ENCODE results near the gene SORL1.

Gene SORL1

GRCh38 chr11:121452609-121453150 lies 566 bp downstream of the SORL1 start, which contains the start of gene SORL1-AS1:
SORL1-AS1 (minus strand) TSS chr11:121452967.
- no peaks in the 10 kb centered on the region for H3K36me3 ChIP-seq (ENCODE audit: insufficient read depth, low read length)
- no peaks in the 10 kb centered on the region for H3K4me1 ChIP-seq (ENCODE audit: control insufficient read depth, insufficient read depth, low read length, unreplicated experiment)
- H3K27ac ChIP-seq (ENCODE audit: low read depth, low read length): no peak within 1 kb of the TSS
- peaks cover 83% of the 10 kb centered on the region for H3K27me3 ChIP-seq (ENCODE audit: insufficient read depth, low read length)
- H2AFZ ChIP-seq (ENCODE audit: low read length, unreplicated experiment): peak within 1 kb of the TSS; percentile 67
- no peaks in the 10 kb centered on the region for H3K79me2 ChIP-seq (ENCODE audit: control insufficient read depth, insufficient read depth, low read length, unreplicated experiment)
- H3K4me3 ChIP-seq (ENCODE audit: low read depth, low read length): peak within 1 kb of the TSS; percentile 77

GRCh38 chr11:121453589-121454299 lies 1.6 kb downstream of the SORL1 start:
- Histone ChIP-seq H3K27me3 (ENCODE audit: insufficient read depth, low read length) (peaks cover 82% of the 10 kb centered on the region), H3K79me2 (ENCODE audit: control insufficient read depth, insufficient read depth, low read length, unreplicated experiment) (no peaks in the 10 kb centered on the region), H3K4me3 (ENCODE audit: low read depth, low read length) (no peak overlapping the region), H3K4me1 (ENCODE audit: control insufficient read depth, insufficient read depth, low read length, unreplicated experiment) (no peaks in the 10 kb centered on the region), H2AFZ (ENCODE audit: low read length, unreplicated experiment) (no peak overlapping the region), H3K36me3 (ENCODE audit: insufficient read depth, low read length) (no peaks in the 10 kb centered on the region), H3K27ac (ENCODE audit: low read depth, low read length) (no peak overlapping the region)

GRCh38 chr11:121455115-121455514 lies 3.0 kb downstream of the SORL1 start:
- no peak overlapping the region for H2AFZ ChIP-seq (ENCODE audit: low read length, unreplicated experiment)
- H3K4me1 ChIP-seq (ENCODE audit: control insufficient read depth, insufficient read depth, low read length, unreplicated experiment): no peaks in the 10 kb centered on the region
- H3K27me3 ChIP-seq (ENCODE audit: insufficient read depth, low read length): peaks cover 84% of the 10 kb centered on the region
- no peaks in the 10 kb centered on the region for H3K36me3 ChIP-seq (ENCODE audit: insufficient read depth, low read length)
- no peak overlapping the region for H3K4me3 ChIP-seq (ENCODE audit: low read depth, low read length)
- H3K27ac ChIP-seq (ENCODE audit: low read depth, low read length): no peak overlapping the region
- no peaks in the 10 kb centered on the region for H3K79me2 ChIP-seq (ENCODE audit: control insufficient read depth, insufficient read depth, low read length, unreplicated experiment)

GRCh38 chr11:121456151-121456550 lies 4.0 kb downstream of the SORL1 start:
- H3K4me3 ChIP-seq (ENCODE audit: low read depth, low read length): no peak overlapping the region
- H3K79me2 ChIP-seq (ENCODE audit: control insufficient read depth, insufficient read depth, low read length, unreplicated experiment): no peaks in the 10 kb centered on the region
- H3K27me3 ChIP-seq (ENCODE audit: insufficient read depth, low read length): peaks cover 75% of the 10 kb centered on the region
- H2AFZ ChIP-seq (ENCODE audit: low read length, unreplicated experiment): no peak overlapping the region
- H3K4me1 ChIP-seq (ENCODE audit: control insufficient read depth, insufficient read depth, low read length, unreplicated experiment): no peaks in the 10 kb centered on the region
- H3K36me3 ChIP-seq (ENCODE audit: insufficient read depth, low read length): no peaks in the 10 kb centered on the region
- no peak overlapping the region for H3K27ac ChIP-seq (ENCODE audit: low read depth, low read length)

- H3K36me3 ChIP-seq (ENCODE audit: insufficient read depth, low read length): no peaks in the 10 kb centered on the region
- no peak overlapping the region for H2AFZ ChIP-seq (ENCODE audit: low read length, unreplicated experiment)
- peaks cover 71% of the 10 kb centered on the region for H3K27me3 ChIP-seq (ENCODE audit: insufficient read depth, low read length)
- no peaks in the 10 kb centered on the region for H3K4me1 ChIP-seq (ENCODE audit: control insufficient read depth, insufficient read depth, low read length, unreplicated experiment)
- H3K27ac ChIP-seq (ENCODE audit: low read depth, low read length): no peak overlapping the region
- H3K79me2 ChIP-seq (ENCODE audit: control insufficient read depth, insufficient read depth, low read length, unreplicated experiment): no peaks in the 10 kb centered on the region
- no peak overlapping the region for H3K4me3 ChIP-seq (ENCODE audit: low read depth, low read length)
Observed at GRCh38 chr11:121456816-121457431, 4.8 kb downstream of the SORL1 start.

- no peaks in the 10 kb centered on the region for H3K36me3 ChIP-seq (ENCODE audit: insufficient read depth, low read length)
- H2AFZ ChIP-seq (ENCODE audit: low read length, unreplicated experiment): no peak overlapping the region
- no peaks in the 10 kb centered on the region for H3K4me1 ChIP-seq (ENCODE audit: control insufficient read depth, insufficient read depth, low read length, unreplicated experiment)
- peaks cover 56% of the 10 kb centered on the region for H3K27me3 ChIP-seq (ENCODE audit: insufficient read depth, low read length)
- no peak overlapping the region for H3K4me3 ChIP-seq (ENCODE audit: low read depth, low read length)
- no peaks in the 10 kb centered on the region for H3K79me2 ChIP-seq (ENCODE audit: control insufficient read depth, insufficient read depth, low read length, unreplicated experiment)
- H3K27ac ChIP-seq (ENCODE audit: low read depth, low read length): no peak overlapping the region
Observed at GRCh38 chr11:121458551-121458950, 6.4 kb downstream of the SORL1 start.

GRCh38 chr11:121459413-121460017 lies 7.4 kb downstream of the SORL1 start:
- Histone ChIP-seq H3K4me3 (ENCODE audit: low read depth, low read length) (no peak overlapping the region), H3K79me2 (ENCODE audit: control insufficient read depth, insufficient read depth, low read length, unreplicated experiment) (no peaks in the 10 kb centered on the region), H3K27me3 (ENCODE audit: insufficient read depth, low read length) (peaks cover 47% of the 10 kb centered on the region), H2AFZ (ENCODE audit: low read length, unreplicated experiment) (no peak overlapping the region), H3K36me3 (ENCODE audit: insufficient read depth, low read length) (no peaks in the 10 kb centered on the region), H3K4me1 (ENCODE audit: control insufficient read depth, insufficient read depth, low read length, unreplicated experiment) (peaks cover 9% of the 10 kb centered on the region), H3K27ac (ENCODE audit: low read depth, low read length) (no peak overlapping the region)

GRCh38 chr11:121460941-121461514 lies 8.9 kb downstream of the SORL1 start:
- Histone ChIP-seq H3K4me1 (ENCODE audit: control insufficient read depth, insufficient read depth, low read length, unreplicated experiment) (peaks cover 22% of the 10 kb centered on the region), H3K79me2 (ENCODE audit: control insufficient read depth, insufficient read depth, low read length, unreplicated experiment) (no peaks in the 10 kb centered on the region), H2AFZ (ENCODE audit: low read length, unreplicated experiment) (no peak overlapping the region), H3K27me3 (ENCODE audit: insufficient read depth, low read length) (peaks cover 36% of the 10 kb centered on the region), H3K36me3 (ENCODE audit: insufficient read depth, low read length) (no peaks in the 10 kb centered on the region), H3K27ac (ENCODE audit: low read depth, low read length) (no peak overlapping the region), H3K4me3 (ENCODE audit: low read depth, low read length) (no peak overlapping the region)

- H3K4me1 ChIP-seq (ENCODE audit: control insufficient read depth, insufficient read depth, low read length, unreplicated experiment): peaks cover 27% of the 10 kb centered on the region
- H3K79me2 ChIP-seq (ENCODE audit: control insufficient read depth, insufficient read depth, low read length, unreplicated experiment): no peaks in the 10 kb centered on the region
- H3K27ac ChIP-seq (ENCODE audit: low read depth, low read length): no peak overlapping the region
Observed at GRCh38 chr11:121461843-121462242, 9.7 kb downstream of the SORL1 start.

GRCh38 chr11:121463689-121464335 lies 11.7 kb downstream of the SORL1 start:
- H3K4me3 ChIP-seq (ENCODE audit: low read depth, low read length): no peak overlapping the region
- H3K27ac ChIP-seq (ENCODE audit: low read depth, low read length): no peak overlapping the region
- H3K36me3 ChIP-seq (ENCODE audit: insufficient read depth, low read length): no peaks in the 10 kb centered on the region
- no peaks in the 10 kb centered on the region for H3K79me2 ChIP-seq (ENCODE audit: control insufficient read depth, insufficient read depth, low read length, unreplicated experiment)
- peaks cover 32% of the 10 kb centered on the region for H3K4me1 ChIP-seq (ENCODE audit: control insufficient read depth, insufficient read depth, low read length, unreplicated experiment)
- peaks cover 17% of the 10 kb centered on the region for H3K27me3 ChIP-seq (ENCODE audit: insufficient read depth, low read length)
- no peak overlapping the region for H2AFZ ChIP-seq (ENCODE audit: low read length, unreplicated experiment)

More at GRCh38 chr11:121461843-121462242, 9.7 kb downstream of the SORL1 start:
- H2AFZ ChIP-seq (ENCODE audit: low read length, unreplicated experiment): no peak overlapping the region
- no peaks in the 10 kb centered on the region for H3K36me3 ChIP-seq (ENCODE audit: insufficient read depth, low read length)
- H3K27me3 ChIP-seq (ENCODE audit: insufficient read depth, low read length): peaks cover 33% of the 10 kb centered on the region
- H3K4me3 ChIP-seq (ENCODE audit: low read depth, low read length): no peak overlapping the region
